AG04449 (cell line): ENCODE measurements around the gene MMP28.

ENCODE experiments used
- CTCF ChIA-PET: fragments of 350-600 bp; formaldehyde crosslinking; extraction: SDS; loops from one replicate; lab custom pipeline; 2021; ENCODE audit warnings: antibody characterized with exemption; lab: Yijun Ruan, JAX
- POLR2A ChIA-PET: fragments of 400-600, 350-600 bp; formaldehyde crosslinking; extraction: SDS; loops from one replicate; lab custom pipeline; 2020; ENCODE audit warnings: antibody characterized with exemption, inconsistent platforms; lab: Yijun Ruan, JAX
- DNase-seq: peaks from one replicate; pipeline ENCODE4 v3.0.0-alpha.2; 2010; ENCODE audit warnings: low read depth, low spot score
- H3K4me3 ChIP-seq: 2 replicates; pipeline ENCODE4 v1.5.1; 2011; ENCODE audit warnings: low read depth, mild to moderate bottlenecking, control low read depth, low read length
- TF ChIP-seq, protein P1 (sequence below): IDR thresholded peaks from one replicate; pipeline ENCODE4 v1.5.1; 2011; ENCODE audit warnings: mild to moderate bottlenecking, moderate library complexity, low read length, control low read depth, inconsistent platforms; ENCODE audit not compliant: insufficient read depth; ENCODE audit errors: missing control alignments

Gene MMP28

DNA sequence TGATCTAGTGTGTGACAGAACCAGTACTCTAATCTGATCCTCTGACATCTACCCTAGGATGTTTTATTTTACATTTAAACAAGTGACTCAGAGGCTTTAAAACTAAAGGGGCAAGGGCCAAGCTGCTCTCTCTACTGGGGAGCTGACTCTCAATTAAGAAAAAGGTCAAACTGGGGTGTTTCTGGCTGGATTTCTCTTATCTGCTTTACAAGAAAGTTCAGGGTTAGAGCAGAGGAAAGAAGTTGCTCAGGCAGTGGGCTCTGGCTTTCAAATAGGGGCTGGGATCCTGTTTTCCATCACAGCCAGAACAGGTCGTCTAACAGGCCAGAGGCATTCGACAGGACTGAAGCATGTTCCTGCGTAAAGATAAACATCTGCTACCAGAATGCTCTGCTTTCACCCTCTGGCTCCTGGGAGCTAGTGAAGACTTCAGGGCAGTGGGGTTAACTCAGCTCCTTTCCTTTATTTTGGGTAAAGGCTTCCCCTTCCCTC is 8.5 kb downstream of the MMP28 start:
- H3K4me3 ChIP-seq: no peak overlapping the region
- ChIA-PET CTCF (interaction anchor here (0.8 to 19.3 kb wide), 6 partner anchors 9 to 21 kb away, joined by 3 to 321 read pairs (median 4); partner anchors contain the start of gene MMP28), POLR2A (no interaction called here)
- DNase-seq: no peak
- TF ChIP-seq, protein P1, sequence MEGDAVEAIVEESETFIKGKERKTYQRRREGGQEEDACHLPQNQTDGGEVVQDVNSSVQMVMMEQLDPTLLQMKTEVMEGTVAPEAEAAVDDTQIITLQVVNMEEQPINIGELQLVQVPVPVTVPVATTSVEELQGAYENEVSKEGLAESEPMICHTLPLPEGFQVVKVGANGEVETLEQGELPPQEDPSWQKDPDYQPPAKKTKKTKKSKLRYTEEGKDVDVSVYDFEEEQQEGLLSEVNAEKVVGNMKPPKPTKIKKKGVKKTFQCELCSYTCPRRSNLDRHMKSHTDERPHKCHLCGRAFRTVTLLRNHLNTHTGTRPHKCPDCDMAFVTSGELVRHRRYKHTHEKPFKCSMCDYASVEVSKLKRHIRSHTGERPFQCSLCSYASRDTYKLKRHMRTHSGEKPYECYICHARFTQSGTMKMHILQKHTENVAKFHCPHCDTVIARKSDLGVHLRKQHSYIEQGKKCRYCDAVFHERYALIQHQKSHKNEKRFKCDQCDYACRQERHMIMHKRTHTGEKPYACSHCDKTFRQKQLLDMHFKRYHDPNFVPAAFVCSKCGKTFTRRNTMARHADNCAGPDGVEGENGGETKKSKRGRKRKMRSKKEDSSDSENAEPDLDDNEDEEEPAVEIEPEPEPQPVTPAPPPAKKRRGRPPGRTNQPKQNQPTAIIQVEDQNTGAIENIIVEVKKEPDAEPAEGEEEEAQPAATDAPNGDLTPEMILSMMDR: no peak

DNA sequence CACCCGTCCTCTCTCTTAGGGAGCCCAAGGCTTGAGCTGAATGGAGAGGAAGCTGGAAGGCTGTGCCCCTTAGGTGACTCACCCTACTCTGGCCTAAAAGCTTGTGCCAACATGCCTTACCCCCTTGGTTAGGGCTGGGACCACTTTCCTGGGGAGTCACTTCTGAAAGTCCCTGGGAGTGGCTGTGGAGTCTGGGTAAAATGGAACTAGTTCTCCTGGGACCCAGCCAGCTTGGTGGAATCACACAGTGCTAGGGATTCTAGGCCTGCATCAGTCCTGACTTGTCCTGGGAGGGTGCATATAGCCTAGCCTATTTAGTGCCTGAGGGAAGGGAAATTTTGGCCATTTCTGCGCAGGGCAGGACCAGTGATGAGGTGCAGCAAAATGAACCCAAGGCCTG is 10.5 kb downstream of the MMP28 start:
- H3K4me3 ChIP-seq: no peak overlapping the region
- POLR2A ChIA-PET: no interaction called here
- CTCF ChIA-PET: interaction anchor here (1.3 to 19.3 kb wide), 8 partner anchors 9 to 37 kb away, joined by 3 to 321 read pairs (median 6); partner anchors contain the start of gene TAF15
- TF ChIP-seq, protein P1: no peak
- no peak for DNase-seq

GRCh38 chr17:35780950-35781349 is 14.5 kb downstream of the MMP28 start:
- CTCF ChIA-PET: interaction anchor here (1.1 to 28.6 kb wide), 6 partner anchors 9 to 33 kb away, joined by 3 to 819 read pairs (median 4); partner anchors contain the start of gene TAF15
- TF ChIP-seq, protein P1: no peak
- POLR2A ChIA-PET: interaction anchor here (0.7 kb wide), 1 partner anchor 19 kb away, joined by 3 read pairs; no protein-coding TSS in a partner anchor
- no peak for DNase-seq
- no peak overlapping the region for H3K4me3 ChIP-seq

DNA sequence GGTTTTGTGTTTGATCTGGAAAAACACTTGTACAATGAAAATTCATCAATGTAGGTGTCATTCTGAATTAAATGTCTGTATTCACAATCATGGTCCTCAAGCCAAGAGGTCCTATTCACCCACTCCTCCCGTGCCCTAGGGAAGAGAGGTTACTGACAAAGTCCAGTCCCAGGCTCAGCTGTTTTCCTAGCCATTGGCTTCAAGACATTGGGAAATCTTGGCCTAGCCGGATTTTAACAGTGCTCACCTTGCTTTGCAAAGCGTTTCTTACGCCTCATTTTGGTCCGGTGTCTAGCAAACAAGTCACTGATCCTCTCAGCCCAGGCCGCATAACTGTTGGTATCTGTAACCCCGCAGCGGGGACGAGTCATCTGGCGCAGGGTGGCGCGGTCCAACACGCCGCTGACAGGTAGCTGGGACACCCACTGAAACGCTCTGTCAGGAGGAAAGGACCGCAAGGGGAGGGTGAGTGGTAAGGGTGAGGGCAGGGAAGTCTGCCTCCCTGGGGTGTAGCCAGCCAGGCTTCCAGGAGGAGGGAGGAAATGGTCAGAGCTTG is 16.7 kb downstream of the MMP28 start:
- ChIA-PET CTCF (interaction anchor here (1.1 to 28.6 kb wide), 5 partner anchors 10 to 29 kb away, joined by 4 to 819 read pairs (median 6); partner anchors contain the start of genes MMP28 and TAF15), POLR2A (interaction anchor here (0.6 kb wide), 1 partner anchor 405 kb away, joined by 3 read pairs; no protein-coding TSS in a partner anchor)
- TF ChIP-seq, protein P1: no peak
- H3K4me3 ChIP-seq: no peak overlapping the region
- no peak for DNase-seq

DNA sequence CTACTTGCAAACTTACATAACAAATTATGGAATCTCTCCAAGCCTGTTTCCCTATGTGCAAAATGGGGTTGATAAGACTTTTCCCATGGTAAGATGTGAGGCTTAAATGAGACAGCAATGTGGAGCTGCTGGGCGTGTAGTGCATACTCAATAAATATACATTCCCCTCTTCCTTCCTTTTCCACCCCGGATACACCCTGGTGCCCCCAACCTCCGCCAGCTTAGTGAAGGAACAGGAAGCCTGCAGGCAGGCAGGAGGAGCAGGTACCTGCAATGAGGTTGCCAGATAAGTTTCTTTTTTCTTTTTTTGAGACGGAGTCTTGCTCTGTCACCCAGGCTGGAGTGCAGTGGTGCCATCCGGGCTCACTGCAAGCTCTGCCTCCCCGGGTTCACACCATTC is 19.9 kb downstream of the MMP28 start:
- no peak overlapping the region for H3K4me3 ChIP-seq
- ChIA-PET CTCF (interaction anchor here (0.6 to 28.6 kb wide), 6 partner anchors 8 to 32 kb away, joined by 3 to 819 read pairs (median 6); partner anchors contain the start of gene TAF15), POLR2A (interaction anchor here (1.0 kb wide), 1 partner anchor 34 kb away, joined by 3 read pairs; the partner anchor contains the start of gene TAF15)
- no peak for DNase-seq
- TF ChIP-seq, protein P1: no peak

DNA sequence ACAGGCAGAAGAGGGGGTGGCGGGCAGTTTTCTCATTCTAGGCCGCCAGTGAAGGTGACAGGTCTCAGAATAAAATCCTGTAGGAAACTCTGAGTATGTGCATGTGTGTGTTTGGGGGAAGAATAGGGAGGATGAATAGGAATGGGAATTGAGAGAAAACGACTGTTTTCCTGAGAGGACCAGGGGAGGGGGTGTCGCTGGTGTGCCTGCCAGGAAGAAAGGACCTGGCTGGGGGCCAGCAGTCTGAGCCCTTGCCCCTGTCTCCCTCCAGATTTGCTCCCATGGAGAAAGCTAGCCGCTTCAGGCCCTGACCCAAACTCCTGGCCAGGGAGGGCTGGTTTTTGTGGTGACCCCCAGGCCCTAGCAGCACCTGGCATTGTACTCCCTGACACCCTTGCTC is 20.4 kb downstream of the MMP28 start:
- ChIA-PET CTCF (interaction anchor here (1.2 to 28.6 kb wide), 5 partner anchors 7 to 33 kb away, joined by 3 to 819 read pairs (median 9); partner anchors contain the start of gene TAF15), POLR2A (interaction anchor here (1.0 kb wide), 1 partner anchor 34 kb away, joined by 3 read pairs; the partner anchor contains the start of gene TAF15)
- no peak overlapping the region for H3K4me3 ChIP-seq
- TF ChIP-seq, protein P1: no peak
- no peak for DNase-seq
